GM12864 (cell line): ENCODE results near the gene METTL5.
A peak's percentile ranks its signal among the peaks of the same experiment; 100 is the strongest.

Source experiments
- DNase-seq: peaks from one replicate; pipeline ENCODE4 v3.0.0-alpha.2; 2011; ENCODE audit warnings: low read depth
- H3K4me3 ChIP-seq: 2 replicates; pipeline ENCODE4 v1.5.1; 2011; ENCODE audit warnings: mild to moderate bottlenecking, low read depth, low read length, control low read depth
- TF ChIP-seq, protein P1 (sequence below): IDR thresholded peaks from 2 replicates; pipeline ENCODE4 v1.5.1; 2011; ENCODE audit warnings: low read depth, mild to moderate bottlenecking, moderate library complexity, low read length, control low read depth, inconsistent platforms; ENCODE audit errors: missing control alignments

The METTL5 gene

GRCh38 chr2:169840747-169841142 lies 16.0 kb upstream of the METTL5 start:
- H3K4me3 ChIP-seq = no peak overlapping the region
- TF ChIP-seq, protein P1, sequence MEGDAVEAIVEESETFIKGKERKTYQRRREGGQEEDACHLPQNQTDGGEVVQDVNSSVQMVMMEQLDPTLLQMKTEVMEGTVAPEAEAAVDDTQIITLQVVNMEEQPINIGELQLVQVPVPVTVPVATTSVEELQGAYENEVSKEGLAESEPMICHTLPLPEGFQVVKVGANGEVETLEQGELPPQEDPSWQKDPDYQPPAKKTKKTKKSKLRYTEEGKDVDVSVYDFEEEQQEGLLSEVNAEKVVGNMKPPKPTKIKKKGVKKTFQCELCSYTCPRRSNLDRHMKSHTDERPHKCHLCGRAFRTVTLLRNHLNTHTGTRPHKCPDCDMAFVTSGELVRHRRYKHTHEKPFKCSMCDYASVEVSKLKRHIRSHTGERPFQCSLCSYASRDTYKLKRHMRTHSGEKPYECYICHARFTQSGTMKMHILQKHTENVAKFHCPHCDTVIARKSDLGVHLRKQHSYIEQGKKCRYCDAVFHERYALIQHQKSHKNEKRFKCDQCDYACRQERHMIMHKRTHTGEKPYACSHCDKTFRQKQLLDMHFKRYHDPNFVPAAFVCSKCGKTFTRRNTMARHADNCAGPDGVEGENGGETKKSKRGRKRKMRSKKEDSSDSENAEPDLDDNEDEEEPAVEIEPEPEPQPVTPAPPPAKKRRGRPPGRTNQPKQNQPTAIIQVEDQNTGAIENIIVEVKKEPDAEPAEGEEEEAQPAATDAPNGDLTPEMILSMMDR = no peak
- DNase-seq = no peak

DNA sequence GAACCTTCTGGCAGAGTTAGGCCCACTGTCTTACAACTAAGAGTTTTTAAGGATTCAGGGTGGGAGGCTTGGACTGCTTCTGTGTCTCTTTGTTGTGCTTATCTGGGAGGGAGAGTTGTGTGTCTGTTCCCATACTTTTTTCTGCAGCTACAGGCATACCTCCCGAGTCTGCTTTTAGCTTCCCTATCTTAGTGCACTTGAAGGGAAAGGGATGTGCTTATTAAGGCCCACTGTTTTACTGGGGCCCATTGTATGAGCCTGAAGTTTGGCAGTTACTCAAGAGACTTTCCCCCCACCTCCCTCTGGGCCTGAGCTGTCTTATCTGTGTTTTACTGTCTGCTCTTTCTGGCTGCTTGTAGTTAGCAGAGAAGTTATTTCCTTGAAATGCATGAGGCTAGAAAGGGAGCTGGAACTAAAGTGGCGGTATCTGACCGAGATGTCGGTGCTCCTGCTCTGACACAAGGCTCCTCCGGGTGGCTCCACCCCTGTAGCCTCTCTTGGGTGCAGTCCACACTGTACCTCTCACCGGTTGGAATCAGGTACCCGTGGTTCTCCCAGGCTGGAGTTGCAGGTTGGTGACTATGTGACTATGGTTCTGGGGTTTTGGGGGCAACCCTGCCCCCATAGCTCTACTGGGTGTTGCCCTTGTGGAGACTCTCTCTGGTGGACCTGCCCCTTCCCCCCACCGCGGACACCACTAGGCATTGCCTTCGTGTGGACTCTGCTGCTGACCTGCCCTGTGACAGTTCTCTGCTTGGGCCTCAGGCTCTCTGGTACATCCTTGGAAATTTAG lies 15.4 kb upstream of the METTL5 start:
- TF ChIP-seq, protein P1 = no peak
- no peak overlapping the region for H3K4me3 ChIP-seq
- no peak for DNase-seq

DNA sequence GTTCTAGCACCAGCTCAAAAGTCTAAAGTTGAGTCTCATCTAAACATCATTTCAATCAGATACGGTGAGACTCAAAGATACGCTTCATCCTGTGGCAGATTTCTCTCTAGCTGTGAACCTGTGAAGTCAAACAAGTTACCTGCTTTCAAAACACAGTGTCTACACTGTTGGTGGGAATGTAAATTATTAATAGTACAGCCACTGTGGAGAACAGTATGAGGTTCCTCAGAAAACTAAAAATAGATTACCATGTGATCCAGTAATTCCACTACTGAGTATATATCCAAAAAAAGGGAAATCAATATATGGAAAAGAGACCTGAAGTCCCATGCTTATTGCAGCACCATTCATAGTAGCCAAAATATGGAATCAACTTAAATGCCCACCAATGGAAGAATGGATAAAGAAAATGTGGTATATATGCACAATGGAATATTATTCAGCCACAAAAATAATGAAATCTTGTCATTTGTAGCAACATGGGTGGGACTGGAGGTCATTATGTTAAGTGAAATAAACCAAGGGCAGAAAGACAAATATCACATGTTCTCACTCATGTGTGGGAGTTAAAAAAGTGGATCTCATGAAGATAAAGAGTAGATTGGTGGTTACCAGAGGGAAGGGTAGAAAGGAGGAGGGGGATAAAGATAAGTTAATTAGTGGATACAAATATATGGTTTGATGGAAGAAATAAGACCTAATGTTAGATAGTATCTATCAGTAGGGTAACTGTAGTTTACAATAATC lies 14.2 kb upstream of the METTL5 start:
- no peak overlapping the region for H3K4me3 ChIP-seq
- TF ChIP-seq, protein P1 = no peak
- no peak for DNase-seq

- no peak overlapping the region for H3K4me3 ChIP-seq
- no peak for DNase-seq
- TF ChIP-seq, protein P1 = no peak
Measured at GRCh38 chr2:169834401-169834800, 9.7 kb upstream of the METTL5 start.

GRCh38 chr2:169828141-169828811 lies 3.6 kb upstream of the METTL5 start:
- DNase-seq = no peak
- peak overlapping the region; percentile 62 for H3K4me3 ChIP-seq
- TF ChIP-seq, protein P1 = no peak

GRCh38 chr2:169827272-169828140 lies 2.8 kb upstream of the METTL5 start, which contains the start of gene UBR3:
Gene UBR3, plus strand, starts transcription at chr2:169827454. Its CDS starts 54 bp downstream, at chr2:169827508.
- TF ChIP-seq, protein P1 = no peak
- peak; percentile 60 for DNase-seq
- peak within 1 kb of the TSS; percentile 62 for H3K4me3 ChIP-seq
